K562 (cell line): ENCODE results near the gene MEIS2. TPM values are rescaled to one million over a fixed set of nuclear protein-coding genes. Genes with fewer than 3 reads are reported as not detected.

ENCODE experiments used
- MEIS2 ChIP-seq: fragments of 450-650 bp; IDR thresholded peaks from 2 replicates; pipeline ENCODE4 v1.6.1; 2014; ENCODE audit warnings: mild to moderate bottlenecking; ENCODE audit not compliant: partially characterized antibody
- PBX2 ChIP-seq, 2 experiments: IDR thresholded peaks in 1 of 2; conservative IDR thresholded peaks in 1 of 2; 2 replicates each; pipeline ENCODE4 v1.6.1; 2016; ENCODE audit warnings: low read depth in 2 of 2, mild to moderate bottlenecking in 1 of 2, missing compliant biosample characterization in 1 of 2, missing genetic modification characterization in 1 of 2, moderate library complexity in 1 of 2
- PTTG1 ChIP-seq: fragments of 450-650 bp; IDR thresholded peaks from 2 replicates; pipeline ENCODE4 v1.6.1; 2016; ENCODE audit warnings: low read depth, mild to moderate bottlenecking, missing genetic modification characterization, missing compliant biosample characterization
- REST ChIP-seq, 2 experiments: fragments of 450-650 bp; formaldehyde crosslinking in 1 of 2; IDR thresholded peaks; 2 replicates each; pipeline versions ENCODE4 v1.4.0 to v1.6.1; 2014 to 2020; ENCODE audit warnings: mild to moderate bottlenecking in 2 of 2, borderline replicate concordance in 1 of 2, low read depth in 1 of 2
- RREB1 ChIP-seq: fragments of 250-450 bp; sonication (Bioruptor Pico); IDR thresholded peaks from 2 replicates; pipeline ENCODE4 v1.4.0; 2020
- SAFB ChIP-seq: fragments of 200-400 bp; formaldehyde crosslinking; IDR thresholded peaks from 2 replicates; pipeline ENCODE4 v1.6.1; 2017; ENCODE audit warnings: low read depth, low read length, borderline replicate concordance
- polyA plus RNA-seq, 8 experiments: library from polyadenylated mRNA; depleted of rRNA in 4 of 8; stranded (reverse) in 5 of 8; unstranded in 3 of 8; fragments of >200 nt; fragmentation: Nextera tagmentation in 2 of 8; fragmentation: Illumina TruSeq in 1 of 8; extraction: Ambion mirVana in 2 of 8; extraction: Trizol in 1 of 8; gene quantifications; 2 replicates each; pipeline versions ENCODE4 v1.2.1 to v1.2.3, GENCODE V29; 2011 to 2014; ENCODE audit warnings: inconsistent platforms in 1 of 8, missing spikeins in 1 of 8
- total RNA-seq, 7 experiments: library from RNA; depleted of rRNA in 6 of 7; stranded (reverse); fragments of >200 nt in 6 of 7; fragmentation: Illumina TruSeq in 2 of 7; extraction: Trizol in 2 of 7; gene quantifications; 2 replicates each; pipeline versions ENCODE4 v1.2.1 to v1.2.3, GENCODE V29; 2011 to 2021; ENCODE audit warnings: low replicate concordance in 1 of 7

MEIS2 gene
- total and polyA plus RNA-seq, 9 of the 15 experiments (the other 6 are each of a cell fraction or from before 2014, with no cell fraction given): 7.5 to 64.2 (median 22.3) TPM

GRCh38 chr15:36888011-36888992 is 212.0 kb downstream of the MEIS2 start (continued):
- no peak for TF ChIP-seq REST (IDR thresholded peaks at IDR 0.05; ENCODE audit: borderline replicate concordance)
- TF ChIP-seq REST (CRISPR knock-in tag; IDR thresholded peaks at IDR 0.05; ENCODE audit: low read depth): no peak
- no peak for TF ChIP-seq PTTG1 (tag)
- TF ChIP-seq PBX2 (CRISPR knock-in tag; IDR thresholded peaks at IDR 0.05; ENCODE audit: low read depth): no peak
- peak; percentile 63 for TF ChIP-seq PBX2 (tag; conservative IDR thresholded peaks at IDR 0.05; ENCODE audit: low read depth)
- TF ChIP-seq SAFB: no peak
- peak; percentile 80 for TF ChIP-seq MEIS2
- TF ChIP-seq RREB1 (CRISPR knock-in tag): no peak
